CD4-positive, alpha-beta memory T cell (primary cell): ENCODE results near the gene AHRR. TPM values are rescaled to one million over a fixed set of nuclear protein-coding genes. Genes with fewer than 3 reads are reported as not detected.
"Not testable (repeated sequence)": the region's sequence is repeated elsewhere in the genome, so short reads cannot be mapped to it uniquely, and the experiment has no call there.

Experiments
- CTCF ChIA-PET: fragments of 350-600 bp; sonication (Branson Sonifier 250); formaldehyde crosslinking; loops from one replicate; lab custom pipeline; 2021; ENCODE audit warnings: inconsistent platforms; ENCODE audit not compliant: partially characterized antibody; lab: Charles Lee
- POLR2A ChIA-PET: fragments of 350-600 bp; sonication (Branson Sonifier 250); formaldehyde crosslinking; loops from one replicate; lab custom pipeline; 2021; ENCODE audit not compliant: partially characterized antibody; lab: Charles Lee
- DNase-seq, 5 donors: peaks; one replicate each; pipeline versions ENCODE4 v3.0.0 to v3.0.0-alpha.2; 2020 to 2022; ENCODE audit warnings: mixed read lengths in 1 of 5
- H3K27ac ChIP-seq: one replicate; pipeline ENCODE4 v1.7.0; 2013; ENCODE audit warnings: low read depth, low read length
- H3K27me3 ChIP-seq: 2 replicates; pipeline ENCODE4 v1.7.0; 2013; ENCODE audit warnings: mild to moderate bottlenecking, low read length, moderate library complexity; ENCODE audit not compliant: insufficient read depth
- H3K36me3 ChIP-seq: 2 replicates; pipeline ENCODE4 v1.7.0; 2013; ENCODE audit warnings: mild to moderate bottlenecking, low read length, moderate library complexity; ENCODE audit not compliant: insufficient read depth
- H3K4me1 ChIP-seq: 2 replicates; pipeline ENCODE4 v1.7.0; 2013; ENCODE audit warnings: mild to moderate bottlenecking, low read length, moderate library complexity; ENCODE audit not compliant: insufficient read depth
- H3K4me3 ChIP-seq, 2 donors: one replicate each; pipeline ENCODE4 v1.7.0; 2013; ENCODE audit warnings: low read length in 2 of 2, mild to moderate bottlenecking in 1 of 2
- H3K9me3 ChIP-seq, 2 donors: one replicate each; pipeline ENCODE4 v1.7.0; 2013; ENCODE audit warnings: low read length in 2 of 2, control low read depth in 1 of 2; ENCODE audit not compliant: control insufficient read depth in 1 of 2
- H3K27ac Mint-ChIP-seq, 7 donors: one replicate each; pipeline ENCODE4 v1.8.0; 2020 to 2021; ENCODE audit warnings: mixed read lengths in 7 of 7, mild to moderate bottlenecking in 6 of 7, inconsistent platforms in 3 of 7, moderate library complexity in 3 of 7
- H3K27me3 Mint-ChIP-seq, 2 donors: one replicate each; pipeline ENCODE4 v1.8.0; 2020 to 2021; ENCODE audit warnings: mixed read lengths in 2 of 2
- H3K36me3 Mint-ChIP-seq, 2 donors: one replicate each; pipeline ENCODE4 v1.8.0; 2020 to 2021; ENCODE audit warnings: mixed read lengths in 2 of 2, inconsistent platforms in 1 of 2, mild to moderate bottlenecking in 1 of 2
- H3K4me1 Mint-ChIP-seq, 4 donors: one replicate each; pipeline ENCODE4 v1.8.0; 2020 to 2021; ENCODE audit warnings: mixed read lengths in 4 of 4, mild to moderate bottlenecking in 1 of 4
- H3K4me3 Mint-ChIP-seq, 8 donors: one replicate each; pipeline ENCODE4 v1.8.0; 2020 to 2021; ENCODE audit warnings: mixed read lengths in 8 of 8, mild to moderate bottlenecking in 7 of 8, moderate library complexity in 6 of 8, inconsistent platforms in 3 of 8
- H3K9me3 Mint-ChIP-seq, 8 donors: one replicate each; pipeline ENCODE4 v1.8.0; 2020 to 2021; ENCODE audit warnings: mixed read lengths in 8 of 8, mild to moderate bottlenecking in 5 of 8, inconsistent platforms in 3 of 8, moderate library complexity in 1 of 8
- intact Hi-C: fragments of 100-400 bp; cut with micrococcal nuclease; formaldehyde crosslinking; loops from one replicate; pipeline ENCODE4 v1.15.1; 2023
- polyA plus RNA-seq, 2 donors: library from polyadenylated mRNA; unstranded; fragments of 300-500 nt; fragmentation: Illumina TruSeq; gene quantifications; one replicate each; pipeline ENCODE4 v1.2.3, GENCODE V29; 2021
- total RNA-seq, 2 experiments: library from RNA; stranded (reverse); gene quantifications; one replicate each; pipeline ENCODE4 v1.2.3, GENCODE V29; 2021

Gene AHRR
- total and polyA plus RNA-seq, 4 experiments from 2014 or later = 0.23 to 2.7 (median 0.74) TPM

GRCh38 chr5:297991-298736 lies 23.4 kb upstream of the AHRR start:
- H3K27me3 ChIP-seq, H3K4me3 Mint-ChIP-seq, H3K27ac Mint-ChIP-seq, H3K9me3 Mint-ChIP-seq, H3K27ac ChIP-seq, H3K9me3 ChIP-seq, intact Hi-C loops, H3K27me3 Mint-ChIP-seq, H3K4me3 ChIP-seq, H3K36me3 ChIP-seq, DNase-seq, H3K36me3 Mint-ChIP-seq: not testable (repeated sequence)
- peaks cover 13% of the 10 kb centered on the region for H3K4me1 ChIP-seq
- ChIA-PET CTCF (interaction anchor here (0.9 kb wide), 1 partner anchor 14 kb away, joined by 3 read pairs; no protein-coding TSS in a partner anchor), POLR2A (interaction anchor here (0.7 kb wide), 1 partner anchor 27 kb away, joined by 5 read pairs; the partner anchor contains the start of gene PDCD6)
- H3K4me1 Mint-ChIP-seq = peaks cover 33 to 55% (median 36%) of the 10 kb centered on the region in 4 donors

GRCh38 chr5:298737-299125 lies 22.8 kb upstream of the AHRR start:
- H3K27ac ChIP-seq = no peak overlapping the region
- H3K36me3 ChIP-seq = no peaks in the 10 kb centered on the region
- H3K9me3 ChIP-seq = no peaks in the 10 kb centered on the region
- no peak for DNase-seq
- intact Hi-C loops = no loop called here
- H3K27me3 Mint-ChIP-seq = no peaks in the 10 kb centered on the region
- H3K27me3 ChIP-seq = no peaks in the 10 kb centered on the region
- no peak overlapping the region for H3K4me3 ChIP-seq
- CTCF ChIA-PET = no interaction called here
- H3K36me3 Mint-ChIP-seq = peaks cover 3% of the 10 kb centered on the region in 2 donors
- peaks cover 13% of the 10 kb centered on the region for H3K4me1 ChIP-seq
- peaks cover 34 to 55% (median 36%) of the 10 kb centered on the region in 4 donors for H3K4me1 Mint-ChIP-seq
- POLR2A ChIA-PET = interaction anchor here (0.7 kb wide), 1 partner anchor 28 kb away, joined by 5 read pairs; the partner anchor contains the start of gene PDCD6
- no peak overlapping the region for H3K4me3 Mint-ChIP-seq
- H3K9me3 Mint-ChIP-seq = no peaks in the 10 kb centered on the region
- H3K27ac Mint-ChIP-seq = no peak overlapping the region

- H3K27ac ChIP-seq, CTCF ChIA-PET, H3K27ac Mint-ChIP-seq, H3K9me3 ChIP-seq, POLR2A ChIA-PET, H3K4me3 ChIP-seq, intact Hi-C loops, DNase-seq, H3K27me3 ChIP-seq, H3K9me3 Mint-ChIP-seq, H3K36me3 ChIP-seq, H3K4me3 Mint-ChIP-seq, H3K27me3 Mint-ChIP-seq, H3K36me3 Mint-ChIP-seq: not testable (repeated sequence)
- H3K4me1 Mint-ChIP-seq = peaks cover 34 to 55% (median 36%) of the 10 kb centered on the region in 4 donors
- H3K4me1 ChIP-seq = peaks cover 13% of the 10 kb centered on the region
Observed at GRCh38 chr5:299921-300320, 21.6 kb upstream of the AHRR start.

GRCh38 chr5:300691-301435 lies 20.7 kb upstream of the AHRR start:
- H3K27me3 ChIP-seq, H3K4me3 ChIP-seq, H3K27ac ChIP-seq, H3K27me3 Mint-ChIP-seq, H3K27ac Mint-ChIP-seq, H3K4me3 Mint-ChIP-seq, POLR2A ChIA-PET, H3K9me3 Mint-ChIP-seq, DNase-seq, CTCF ChIA-PET, intact Hi-C loops, H3K36me3 ChIP-seq, H3K9me3 ChIP-seq: not testable (repeated sequence)
- H3K36me3 Mint-ChIP-seq = peaks cover 9 to 10% of the 10 kb centered on the region in 2 donors
- peaks cover 32 to 53% (median 34%) of the 10 kb centered on the region in 4 donors for H3K4me1 Mint-ChIP-seq
- H3K4me1 ChIP-seq = peaks cover 13% of the 10 kb centered on the region

- CTCF ChIA-PET, H3K27me3 Mint-ChIP-seq, intact Hi-C loops, H3K9me3 ChIP-seq, H3K27me3 ChIP-seq, H3K27ac ChIP-seq, H3K4me3 ChIP-seq, H3K9me3 Mint-ChIP-seq, POLR2A ChIA-PET, DNase-seq, H3K4me1 ChIP-seq: not testable (repeated sequence)
- Mint-ChIP-seq H3K4me1 (peaks cover 18 to 37% (median 20%) of the 10 kb centered on the region in 4 donors), H3K36me3 (peaks cover 17 to 22% of the 10 kb centered on the region in 2 donors), H3K27ac (peak overlapping the region in 1 of 7 donors; percentile 54), H3K4me3 (peak overlapping the region in 1 of 8 donors; percentile 7)
- H3K36me3 ChIP-seq = peaks cover 18% of the 10 kb centered on the region
Observed at GRCh38 chr5:302416-302815, 19.1 kb upstream of the AHRR start.

- Mint-ChIP-seq H3K27me3 (no peaks in the 10 kb centered on the region), H3K36me3 (peaks cover 16 to 26% of the 10 kb centered on the region in 2 donors), H3K27ac (peak overlapping the region in 2 of 7 donors; percentile 24 to 43), H3K4me3 (no peak overlapping the region), H3K9me3 (no peaks in the 10 kb centered on the region), H3K4me1 (peaks cover 16 to 32% (median 16%) of the 10 kb centered on the region in 4 donors)
- ChIA-PET CTCF (no interaction called here), POLR2A (no interaction called here)
- Histone ChIP-seq H3K4me1 (no peaks in the 10 kb centered on the region), H3K27ac (no peak overlapping the region), H3K36me3 (peaks cover 24% of the 10 kb centered on the region), H3K4me3 (no peak overlapping the region), H3K9me3 (no peaks in the 10 kb centered on the region), H3K27me3 (no peaks in the 10 kb centered on the region)
- DNase-seq = no peak
- intact Hi-C loops = no loop called here
Observed at GRCh38 chr5:302966-303365, 18.5 kb upstream of the AHRR start.

- H3K9me3 ChIP-seq, H3K4me3 Mint-ChIP-seq, H3K4me3 ChIP-seq, intact Hi-C loops, H3K4me1 ChIP-seq, H3K27me3 Mint-ChIP-seq, DNase-seq, CTCF ChIA-PET, POLR2A ChIA-PET, H3K27me3 ChIP-seq, H3K27ac Mint-ChIP-seq, H3K27ac ChIP-seq, H3K9me3 Mint-ChIP-seq: not testable (repeated sequence)
- H3K36me3 ChIP-seq = peaks cover 26% of the 10 kb centered on the region
- peaks cover 16 to 27% (median 16%) of the 10 kb centered on the region in 4 donors for H3K4me1 Mint-ChIP-seq
- peaks cover 20 to 26% of the 10 kb centered on the region in 2 donors for H3K36me3 Mint-ChIP-seq
Observed at GRCh38 chr5:303741-304140, 17.8 kb upstream of the AHRR start.
